Measurements from ENCODE around the gene NGFR. TPM values are rescaled to one million over a fixed set of nuclear protein-coding genes. Genes with fewer than 3 reads are reported as not detected.

Gene NGFR
- total and polyA plus RNA-seq, 9 of the 15 experiments (the other 6 are each of a cell fraction or from before 2014, with no cell fraction given) = 0.07 to 0.23 (median 0.13) TPM; not detected in 4

DNA sequence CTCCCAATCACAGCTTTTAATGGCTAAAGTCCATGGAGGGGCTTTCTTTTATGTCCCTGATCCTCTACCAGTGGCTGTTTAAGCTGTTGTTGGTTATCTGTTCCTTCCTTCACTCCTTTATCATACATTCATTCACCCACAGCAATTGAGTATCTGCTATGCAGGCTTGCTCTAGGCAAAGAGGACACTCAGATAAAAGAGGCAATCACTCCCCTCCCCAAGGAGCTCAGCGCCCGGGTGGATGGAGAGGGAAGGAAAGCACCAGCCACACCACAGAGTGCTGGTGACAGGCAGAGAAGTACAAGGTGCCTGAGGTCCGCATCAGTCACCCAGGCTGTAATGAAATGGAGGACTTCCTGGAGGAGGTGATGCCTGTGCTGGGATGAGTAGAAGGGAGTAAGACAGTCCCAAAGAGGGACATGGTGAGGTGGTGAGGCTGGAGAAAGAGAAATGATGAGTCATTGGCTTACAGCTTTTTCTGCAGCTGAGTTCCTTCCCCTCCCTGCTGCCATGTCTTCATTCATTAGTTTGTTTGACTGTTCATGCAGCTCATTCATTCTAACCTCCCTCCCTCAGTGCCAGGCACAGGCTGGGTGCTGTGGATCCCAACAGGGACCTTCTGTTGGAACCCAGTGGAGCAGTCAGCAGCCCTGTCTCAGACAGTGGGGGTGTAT lies 12.8 kb upstream of the NGFR start (continued):
- TF ChIP-seq CBFA2T2 (conservative IDR thresholded peaks at IDR 0.05) (peak; percentile 78), BHLHE40 (IDR thresholded peaks at IDR 0.05; ENCODE audit: low read length) (no peak), TBL1XR1 (IDR thresholded peaks at IDR 0.05; ENCODE audit: low read length in 2 of 2) (peak in 1 of 2 experiments; percentile 21; a peak in 1 of 4 replicates), KAT8 (IDR thresholded peaks at IDR 0.05; ENCODE audit: low read depth) (no peak), PML (IDR thresholded peaks at IDR 0.05; ENCODE audit: low read length) (no peak), HSF4 (CRISPR knock-in tag; IDR thresholded peaks at IDR 0.05; ENCODE audit: borderline replicate concordance) (no peak), MAZ (CRISPR knock-in tag; conservative IDR thresholded peaks at IDR 0.05 in 1 of 2, IDR thresholded peaks at IDR 0.05 in 1 of 2) (no peak; a peak in 1 of 4 replicates), SAFB (IDR thresholded peaks at IDR 0.05; ENCODE audit: borderline replicate concordance, low read depth, low read length) (no peak), ADNP (tag; IDR thresholded peaks at IDR 0.05) (no peak), FOXA3 (CRISPR knock-in tag; conservative IDR thresholded peaks at IDR 0.05 in 1 of 2, IDR thresholded peaks at IDR 0.05 in 1 of 2) (no peak), EGR1 (conservative IDR thresholded peaks at IDR 0.05) (no peak), CC2D1A (IDR thresholded peaks at IDR 0.05) (no peak)
- TF ChIP-seq, protein P1, sequence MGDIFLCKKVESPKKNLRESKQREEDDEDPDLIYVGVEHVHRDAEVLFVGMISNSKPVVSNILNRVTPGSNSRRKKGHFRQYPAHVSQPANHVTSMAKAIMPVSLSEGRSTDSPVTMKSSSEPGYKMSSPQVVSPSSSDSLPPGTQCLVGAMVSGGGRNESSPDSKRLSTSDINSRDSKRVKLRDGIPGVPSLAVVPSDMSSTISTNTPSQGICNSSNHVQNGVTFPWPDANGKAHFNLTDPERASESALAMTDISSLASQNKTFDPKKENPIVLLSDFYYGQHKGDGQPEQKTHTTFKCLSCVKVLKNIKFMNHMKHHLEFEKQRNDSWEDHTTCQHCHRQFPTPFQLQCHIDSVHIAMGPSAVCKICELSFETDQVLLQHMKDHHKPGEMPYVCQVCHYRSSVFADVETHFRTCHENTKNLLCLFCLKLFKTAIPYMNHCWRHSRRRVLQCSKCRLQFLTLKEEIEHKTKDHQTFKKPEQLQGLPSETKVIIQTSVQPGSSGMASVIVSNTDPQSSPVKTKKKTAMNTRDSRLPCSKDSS (IDR thresholded peaks at IDR 0.05; ENCODE audit: low read depth, partially characterized antibody) = no peak
- TF ChIP-seq, protein P2, sequence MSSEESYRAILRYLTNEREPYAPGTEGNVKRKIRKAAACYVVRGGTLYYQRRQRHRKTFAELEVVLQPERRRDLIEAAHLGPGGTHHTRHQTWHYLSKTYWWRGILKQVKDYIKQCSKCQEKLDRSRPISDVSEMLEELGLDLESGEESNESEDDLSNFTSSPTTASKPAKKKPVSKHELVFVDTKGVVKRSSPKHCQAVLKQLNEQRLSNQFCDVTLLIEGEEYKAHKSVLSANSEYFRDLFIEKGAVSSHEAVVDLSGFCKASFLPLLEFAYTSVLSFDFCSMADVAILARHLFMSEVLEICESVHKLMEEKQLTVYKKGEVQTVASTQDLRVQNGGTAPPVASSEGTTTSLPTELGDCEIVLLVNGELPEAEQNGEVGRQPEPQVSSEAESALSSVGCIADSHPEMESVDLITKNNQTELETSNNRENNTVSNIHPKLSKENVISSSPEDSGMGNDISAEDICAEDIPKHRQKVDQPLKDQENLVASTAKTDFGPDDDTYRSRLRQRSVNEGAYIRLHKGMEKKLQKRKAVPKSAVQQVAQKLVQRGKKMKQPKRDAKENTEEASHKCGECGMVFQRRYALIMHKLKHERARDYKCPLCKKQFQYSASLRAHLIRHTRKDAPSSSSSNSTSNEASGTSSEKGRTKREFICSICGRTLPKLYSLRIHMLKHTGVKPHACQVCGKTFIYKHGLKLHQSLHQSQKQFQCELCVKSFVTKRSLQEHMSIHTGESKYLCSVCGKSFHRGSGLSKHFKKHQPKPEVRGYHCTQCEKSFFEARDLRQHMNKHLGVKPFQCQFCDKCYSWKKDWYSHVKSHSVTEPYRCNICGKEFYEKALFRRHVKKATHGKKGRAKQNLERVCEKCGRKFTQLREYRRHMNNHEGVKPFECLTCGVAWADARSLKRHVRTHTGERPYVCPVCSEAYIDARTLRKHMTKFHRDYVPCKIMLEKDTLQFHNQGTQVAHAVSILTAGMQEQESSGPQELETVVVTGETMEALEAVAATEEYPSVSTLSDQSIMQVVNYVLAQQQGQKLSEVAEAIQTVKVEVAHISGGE (CRISPR knock-in tag; IDR thresholded peaks at IDR 0.05) = no peak
- TF ChIP-seq, protein P3, sequence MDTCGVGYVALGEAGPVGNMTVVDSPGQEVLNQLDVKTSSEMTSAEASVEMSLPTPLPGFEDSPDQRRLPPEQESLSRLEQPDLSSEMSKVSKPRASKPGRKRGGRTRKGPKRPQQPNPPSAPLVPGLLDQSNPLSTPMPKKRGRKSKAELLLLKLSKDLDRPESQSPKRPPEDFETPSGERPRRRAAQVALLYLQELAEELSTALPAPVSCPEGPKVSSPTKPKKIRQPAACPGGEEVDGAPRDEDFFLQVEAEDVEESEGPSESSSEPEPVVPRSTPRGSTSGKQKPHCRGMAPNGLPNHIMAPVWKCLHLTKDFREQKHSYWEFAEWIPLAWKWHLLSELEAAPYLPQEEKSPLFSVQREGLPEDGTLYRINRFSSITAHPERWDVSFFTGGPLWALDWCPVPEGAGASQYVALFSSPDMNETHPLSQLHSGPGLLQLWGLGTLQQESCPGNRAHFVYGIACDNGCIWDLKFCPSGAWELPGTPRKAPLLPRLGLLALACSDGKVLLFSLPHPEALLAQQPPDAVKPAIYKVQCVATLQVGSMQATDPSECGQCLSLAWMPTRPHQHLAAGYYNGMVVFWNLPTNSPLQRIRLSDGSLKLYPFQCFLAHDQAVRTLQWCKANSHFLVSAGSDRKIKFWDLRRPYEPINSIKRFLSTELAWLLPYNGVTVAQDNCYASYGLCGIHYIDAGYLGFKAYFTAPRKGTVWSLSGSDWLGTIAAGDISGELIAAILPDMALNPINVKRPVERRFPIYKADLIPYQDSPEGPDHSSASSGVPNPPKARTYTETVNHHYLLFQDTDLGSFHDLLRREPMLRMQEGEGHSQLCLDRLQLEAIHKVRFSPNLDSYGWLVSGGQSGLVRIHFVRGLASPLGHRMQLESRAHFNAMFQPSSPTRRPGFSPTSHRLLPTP (IDR thresholded peaks at IDR 0.05; ENCODE audit: borderline replicate concordance, extremely low read depth, insufficient read length) = peak; percentile 10
- TF ChIP-seq, protein P4, sequence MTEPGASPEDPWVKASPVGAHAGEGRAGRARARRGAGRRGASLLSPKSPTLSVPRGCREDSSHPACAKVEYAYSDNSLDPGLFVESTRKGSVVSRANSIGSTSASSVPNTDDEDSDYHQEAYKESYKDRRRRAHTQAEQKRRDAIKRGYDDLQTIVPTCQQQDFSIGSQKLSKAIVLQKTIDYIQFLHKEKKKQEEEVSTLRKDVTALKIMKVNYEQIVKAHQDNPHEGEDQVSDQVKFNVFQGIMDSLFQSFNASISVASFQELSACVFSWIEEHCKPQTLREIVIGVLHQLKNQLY (CRISPR knock-in tag; conservative IDR thresholded peaks at IDR 0.05) = no peak
